Heart right ventricle (tissue), 16 donors: ENCODE data around the gene COL18A1. TPM values are rescaled to one million over a fixed set of nuclear protein-coding genes. Genes with fewer than 3 reads are reported as not detected.

ENCODE experiments used
- ATAC-seq, 8 donors: fragments of 200-7000 bp; cut with Tn5 transposase; one replicate each; pipeline ENCODE4 v1.9.1; 2020; ENCODE audit warnings: mild to moderate bottlenecking in 8 of 8, moderate library complexity in 8 of 8, moderate number of reproducible peaks in 1 of 8
- DNase-seq, 2 donors: peaks; one replicate each; pipeline ENCODE4 v3.0.0-alpha.2; 2020
- H3K27ac ChIP-seq, 10 donors: fragments of 200-600 bp; sonication (generic) in 2 of 10; one replicate each; pipeline versions ENCODE4 v1.5.0 to v1.8.0; 2020 to 2022; ENCODE audit warnings: mild to moderate bottlenecking in 3 of 10
- H3K27me3 ChIP-seq, 7 donors: fragments of 200-600 bp; one replicate each; pipeline ENCODE4 v1.8.0; 2021 to 2022; ENCODE audit warnings: mild to moderate bottlenecking in 2 of 7
- H3K36me3 ChIP-seq, 9 donors: fragments of 200-600 bp; sonication (generic) in 1 of 9; one replicate each; pipeline versions ENCODE4 v1.5.0 to v1.8.0; 2020 to 2022; ENCODE audit warnings: mild to moderate bottlenecking in 2 of 9
- H3K4me1 ChIP-seq, 9 donors: fragments of 200-600 bp; sonication (generic) in 1 of 9; one replicate each; pipeline versions ENCODE4 v1.5.0 to v1.8.0; 2020 to 2022; ENCODE audit warnings: mild to moderate bottlenecking in 4 of 9
- H3K4me3 ChIP-seq, 10 donors: fragments of 200-600 bp; sonication (generic) in 2 of 10; one replicate each; pipeline versions ENCODE4 v1.5.0 to v1.8.0; 2020 to 2022; ENCODE audit warnings: mild to moderate bottlenecking in 7 of 10, moderate library complexity in 2 of 10
- H3K9me3 ChIP-seq, 11 donors: fragments of 200-600 bp in 10 of 11; sonication (generic) in 2 of 11; one replicate each; pipeline versions ENCODE4 v1.5.0 to v1.8.0; 2013 to 2022; ENCODE audit warnings: mild to moderate bottlenecking in 2 of 11, control low read depth in 1 of 11, moderate library complexity in 1 of 11
- CTCF ChIP-seq, 9 donors: fragments of 200-600 bp; sonication (generic) in 2 of 9; IDR thresholded peaks; one replicate each; pipeline versions ENCODE4 v1.5.0 to v1.8.0; 2021 to 2022; ENCODE audit warnings: antibody characterized with exemption in 9 of 9, mild to moderate bottlenecking in 5 of 9, moderate library complexity in 1 of 9
- WGBS, 2 donors: extraction: QIAGEN DNeasy Blood & Tissue Kit; methylation state at CpG; one replicate each; pipeline ENCODE4 v1.1.7; 2013; ENCODE audit warnings: inconsistent platforms in 1 of 2; 5-methylcytosine and 5-hydroxymethylcytosine counted together
- intact Hi-C, 10 donors: fragments of 100-400 bp; cut with DNase I; formaldehyde crosslinking; loops; one replicate each; pipeline versions ENCODE4 v1.11.1 to v1.14.2; 2022
- polyA plus RNA-seq, 2 donors: library from polyadenylated mRNA; stranded (reverse); fragments of 200-250 nt; gene quantifications; one replicate each; pipeline ENCODE4 v1.2.3, GENCODE V29; 2013
- total RNA-seq, 10 donors: library from RNA; stranded (reverse); fragmentation: NEBNext Ultra II Directional in 3 of 10; extraction: Animal tissue kit (Norgen Biotek cat#: 25700) in 3 of 10; gene quantifications; one replicate each; pipeline versions ENCODE4 v1.2.1 to v1.2.4, GENCODE V29; 2021 to 2023
- donor health status: Arrhythmogenic right ventricular cardiomyopathy.
- donor health status: ischemic (EF 13 %, LVEDD 7.1; RV severe dilation, severe dysfunction).
- donor health status: healthy with polysubstance abuse.
- donor health status: DM: no; HTN: yes; CAD: no.
- donor health status: DM: no; HTN: no; CAD: no.
- donor health status: ischemic (EF 25% LVEDD 6.9; RV normal size, moderate dysfunction).
- donor health status: ischemic (EF 25% LVEDD 5.7; RV mildly dilated, moderate dysfunction).
- donor health status: healthy.
- donor health status: DM: yes; HTN: yes; CAD: no.
- donor health status: Ischemic cardiomyopathy.
- donor health status: ischemic (EF 35%, LVEDD 5.7; RV mildly dilated, moderate dysfunction).
- donor health status: nonischemic (EF 11% LVEDD 7.7; RV severe dilation, severe dysfunction).
- donor health status: DM: yes; HTN: yes; CAD: no.
- donor health status: PGD.
- donor health status: ischemic (EF 29% LVEDD 5.4; RV normal size, mild dysfunction).
- donor health status: nonischemic (EF 23%, LVEDD 6.1; RV moderate dilation, normal function).

The COL18A1 gene
- total and polyA plus RNA-seq, 12 donors = 33.7 to 87.1 (median 52.6) TPM

- ATAC-seq (peak; percentile 36 to 64 (median 48)), DNase-seq (peak in 1 of 2 donors; percentile 79)
- Histone ChIP-seq H3K27me3 (no peaks in the 10 kb centered on the region), H3K36me3 (no peaks in the 10 kb centered on the region), H3K27ac (peak overlapping the region; percentile 85 to 99 (median 95)), H3K4me3 (peak overlapping the region in 4 of 10 donors; percentile 12 to 24 (median 18)), H3K9me3 (no peaks in the 10 kb centered on the region), H3K4me1 (peaks cover 16 to 68% (median 46%) of the 10 kb centered on the region in 9 donors)
- TF ChIP-seq CTCF (IDR thresholded peaks at IDR 0.05) = no peak
- intact Hi-C loops = loop anchor here in 4 of 10 donors (1.0 to 5.0 kb wide), 5 partner anchors 46 to 67 kb away; no protein-coding TSS in a partner anchor
- WGBS, 2 donors = 48 to 51% methylated on average over 29 of the region's 29 CpGs
These were observed 40.3 kb upstream of the COL18A1 start for GRCh38 chr21:45364468-45365185.

DNA sequence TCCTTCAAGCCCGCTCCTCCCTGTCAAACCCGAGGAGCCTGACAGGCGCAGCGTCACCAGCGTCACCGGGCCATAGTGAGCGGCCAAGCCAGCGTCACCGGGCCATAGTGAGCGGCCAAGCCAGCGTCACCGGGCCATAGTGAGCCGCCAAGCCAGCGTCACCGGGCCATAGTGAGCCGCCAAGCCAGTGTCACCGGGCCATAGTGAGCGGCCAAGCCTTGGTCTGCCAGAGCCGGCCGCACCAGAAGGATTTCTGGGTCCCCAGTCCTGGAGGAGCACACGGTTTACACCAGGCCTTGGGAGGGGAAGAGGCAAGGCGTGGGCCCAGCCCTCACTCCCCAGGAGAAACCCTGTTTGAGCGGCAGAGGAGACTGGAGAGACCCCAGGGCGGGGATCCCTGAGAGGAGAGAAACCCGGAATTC is 39.8 kb upstream of the COL18A1 start:
- Histone ChIP-seq H3K27me3 (no peaks in the 10 kb centered on the region), H3K9me3 (no peaks in the 10 kb centered on the region), H3K4me3 (no peak overlapping the region), H3K27ac (peak overlapping the region; percentile 85 to 99 (median 95)), H3K36me3 (no peaks in the 10 kb centered on the region), H3K4me1 (peaks cover 16 to 66% (median 44%) of the 10 kb centered on the region in 9 donors)
- DNase-seq (no peak), ATAC-seq (peak in 1 of 8 donors; percentile 1)
- intact Hi-C loops = loop anchor here in 1 of 10 donors (2.0 kb wide), 2 partner anchors 46 to 62 kb away; no protein-coding TSS in a partner anchor
- 80 to 86% methylated on average over 25 of the region's 25 CpGs for whole genome bisulfite sequencing, 2 donors
- TF ChIP-seq CTCF (IDR thresholded peaks at IDR 0.05) = no peak

DNA sequence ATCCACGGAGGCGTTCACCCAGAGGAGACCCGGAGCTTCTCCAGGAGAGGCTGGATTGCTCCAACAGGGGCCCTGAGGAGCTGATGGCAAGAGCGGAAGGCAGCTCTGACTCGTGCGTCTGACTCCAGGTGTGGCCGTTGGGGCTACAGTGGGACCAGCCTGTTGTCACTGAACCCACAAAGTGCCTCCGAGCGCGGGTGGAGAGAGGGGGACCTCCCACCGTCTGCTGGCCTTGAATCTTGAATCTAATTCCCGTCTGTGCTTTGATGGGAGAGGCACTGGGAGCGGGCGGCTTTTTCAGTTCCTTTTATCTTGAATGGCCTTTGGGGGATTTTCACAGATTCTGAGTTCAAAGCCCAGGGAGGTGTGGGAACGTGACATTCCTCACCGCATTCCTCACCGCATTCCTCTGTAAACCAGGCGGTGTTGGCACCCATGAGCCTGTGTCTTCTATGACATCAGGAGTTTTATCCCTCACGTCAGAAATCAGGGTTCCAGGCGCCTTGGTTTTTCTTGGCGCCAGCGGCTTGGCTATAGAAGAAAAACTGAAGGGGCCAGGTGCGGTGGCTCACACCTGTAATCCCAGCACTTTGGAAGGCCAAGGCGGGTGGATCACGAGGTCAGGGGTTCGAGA is 39.2 kb upstream of the COL18A1 start:
- DNase-seq = peak in 1 of 2 donors; percentile 14
- H3K4me1 ChIP-seq = peaks cover 16 to 66% (median 44%) of the 10 kb centered on the region in 9 donors
- ATAC-seq = no peak

More for the DNA sequence above, 39.2 kb upstream of the COL18A1 start:
- no peaks in the 10 kb centered on the region for H3K36me3 ChIP-seq
- no peaks in the 10 kb centered on the region for H3K27me3 ChIP-seq
- TF ChIP-seq CTCF (IDR thresholded peaks at IDR 0.05) = no peak
- H3K9me3 ChIP-seq = no peaks in the 10 kb centered on the region
- intact Hi-C loops = loop anchor here in 1 of 10 donors (2.0 kb wide), 2 partner anchors 47 to 63 kb away; no protein-coding TSS in a partner anchor
- peak overlapping the region; percentile 85 to 99 (median 95) for H3K27ac ChIP-seq
- H3K4me3 ChIP-seq = no peak overlapping the region
- WGBS, 2 donors = 92 to 93% methylated on average over 26 of the region's 26 CpGs
